ENCODE measurements around the gene ATP5F1D. TPM values are rescaled to one million over a fixed set of nuclear protein-coding genes. Genes with fewer than 3 reads are reported as not detected.

The ATP5F1D gene
- total RNA-seq, 2 donors from 2014 or later, result 40.4 to 45.1 TPM

DNA sequence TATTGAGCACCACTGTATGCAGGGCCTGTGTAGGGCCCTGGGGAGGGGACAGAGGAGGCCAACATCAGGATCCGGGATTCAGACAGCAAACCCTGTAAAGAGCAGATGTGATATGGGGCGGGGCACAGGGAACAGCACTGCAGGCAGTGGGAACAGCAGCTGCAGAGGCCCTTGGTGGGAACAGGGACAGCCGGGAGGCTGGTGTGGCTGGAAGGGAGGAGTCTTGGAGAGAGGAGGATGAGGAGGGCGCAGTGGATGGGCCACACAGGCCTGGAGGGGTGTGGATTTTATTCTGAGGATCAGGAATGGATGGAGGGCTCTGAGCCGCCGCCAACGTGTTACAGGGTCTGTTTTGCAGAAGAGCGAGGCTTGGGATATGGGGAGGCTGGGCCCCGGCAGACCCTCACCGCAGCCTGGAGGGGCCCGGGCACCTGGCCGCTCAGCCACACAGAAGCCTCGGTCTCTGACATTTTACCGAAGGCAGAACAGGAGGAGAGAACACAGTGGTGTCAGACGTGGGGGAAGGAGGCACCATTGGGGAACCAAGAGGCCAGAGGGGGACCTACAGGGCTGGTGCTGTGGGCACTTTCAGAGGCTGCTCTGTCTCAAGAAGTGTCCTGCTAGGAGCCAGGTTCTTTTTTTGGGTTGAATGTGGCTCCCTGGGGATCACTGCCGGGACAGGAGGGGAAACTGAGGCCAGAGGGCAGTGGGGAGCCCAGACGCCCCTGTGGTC lies 51.0 kb downstream of the ATP5F1D start:
- peaks cover 17% of the 10 kb centered on the region for H3K27me3 ChIP-seq (replicated peaks; ENCODE audit: insufficient read depth)

DNA sequence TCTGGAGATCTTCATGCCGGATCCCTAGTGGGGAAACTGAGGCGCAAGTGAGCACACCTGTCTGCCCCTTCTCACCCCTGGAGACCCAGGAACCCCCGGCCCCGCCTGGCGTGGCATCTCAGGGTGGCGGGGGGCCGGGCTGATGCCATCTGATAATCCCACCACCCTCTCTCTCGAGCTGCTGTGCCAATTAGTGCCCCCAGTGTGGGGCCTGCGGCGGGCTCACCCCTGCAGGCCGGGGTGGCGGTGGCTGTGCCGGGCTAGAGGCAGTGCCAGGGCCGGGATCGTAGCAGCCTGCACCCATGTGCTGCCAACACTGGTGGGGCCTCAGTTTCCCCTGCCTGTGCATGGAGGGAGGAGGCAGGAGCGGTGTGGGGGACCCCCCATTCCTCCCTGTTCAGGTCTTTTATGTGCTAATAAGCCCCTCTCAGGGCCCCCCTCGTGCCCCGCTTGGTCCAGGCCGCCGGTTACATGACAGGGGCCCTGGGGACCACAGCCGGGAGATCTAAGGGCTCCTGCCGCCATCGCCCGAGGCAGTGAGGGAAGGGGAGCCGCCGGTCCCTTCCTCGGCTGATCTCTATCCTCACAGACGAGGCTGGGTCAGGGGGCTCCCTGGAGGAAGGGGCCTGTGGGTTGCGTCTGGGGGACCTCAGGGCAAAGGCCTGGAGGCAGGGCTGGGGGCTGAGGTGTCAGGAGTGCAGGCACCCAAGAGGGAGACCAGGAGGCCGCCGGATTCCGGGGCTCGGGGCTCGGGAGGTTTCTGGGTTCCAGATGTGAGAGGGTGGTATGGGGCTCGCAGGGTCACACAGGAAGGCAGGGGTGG lies 52.4 kb downstream of the ATP5F1D start:
- Histone ChIP-seq H3K9me3 (no peaks in the 10 kb centered on the region), H3K4me3 (no peak overlapping the region), H3K27me3 (replicated peaks; ENCODE audit: insufficient read depth) (peaks cover 17% of the 10 kb centered on the region), H3K27ac (no peak overlapping the region), H3K36me3 (no peaks in the 10 kb centered on the region), H3K4me1 (ENCODE audit: control insufficient read depth in 1 of 2, low read depth in 2 of 2) (peaks cover 4 to 6% of the 10 kb centered on the region in 2 donors)
- ATAC-seq (ENCODE audit: insufficient number of reproducible peaks, low FRiP score, low read depth), result no peak
- no peak for DNase-seq (ENCODE audit: low spot score)
- TF ChIP-seq, protein P1, sequence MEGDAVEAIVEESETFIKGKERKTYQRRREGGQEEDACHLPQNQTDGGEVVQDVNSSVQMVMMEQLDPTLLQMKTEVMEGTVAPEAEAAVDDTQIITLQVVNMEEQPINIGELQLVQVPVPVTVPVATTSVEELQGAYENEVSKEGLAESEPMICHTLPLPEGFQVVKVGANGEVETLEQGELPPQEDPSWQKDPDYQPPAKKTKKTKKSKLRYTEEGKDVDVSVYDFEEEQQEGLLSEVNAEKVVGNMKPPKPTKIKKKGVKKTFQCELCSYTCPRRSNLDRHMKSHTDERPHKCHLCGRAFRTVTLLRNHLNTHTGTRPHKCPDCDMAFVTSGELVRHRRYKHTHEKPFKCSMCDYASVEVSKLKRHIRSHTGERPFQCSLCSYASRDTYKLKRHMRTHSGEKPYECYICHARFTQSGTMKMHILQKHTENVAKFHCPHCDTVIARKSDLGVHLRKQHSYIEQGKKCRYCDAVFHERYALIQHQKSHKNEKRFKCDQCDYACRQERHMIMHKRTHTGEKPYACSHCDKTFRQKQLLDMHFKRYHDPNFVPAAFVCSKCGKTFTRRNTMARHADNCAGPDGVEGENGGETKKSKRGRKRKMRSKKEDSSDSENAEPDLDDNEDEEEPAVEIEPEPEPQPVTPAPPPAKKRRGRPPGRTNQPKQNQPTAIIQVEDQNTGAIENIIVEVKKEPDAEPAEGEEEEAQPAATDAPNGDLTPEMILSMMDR (IDR thresholded peaks at IDR 0.05), result no peak

More for the DNA sequence above, 51.0 kb downstream of the ATP5F1D start:
- Histone ChIP-seq H3K4me3 (no peak overlapping the region), H3K27ac (no peak overlapping the region), H3K4me1 (ENCODE audit: control insufficient read depth in 1 of 2, low read depth in 2 of 2) (peaks cover 4 to 8% of the 10 kb centered on the region in 2 donors), H3K9me3 (no peaks in the 10 kb centered on the region), H3K36me3 (no peaks in the 10 kb centered on the region)
- TF ChIP-seq, protein P1 (IDR thresholded peaks at IDR 0.05), result no peak
- DNase-seq (ENCODE audit: low spot score) (no peak), ATAC-seq (ENCODE audit: insufficient number of reproducible peaks, low FRiP score, low read depth) (no peak)

Other genes starting within 250 kb of the ATP5F1D start
- gene GRIN3B, start 241.3 kb upstream of the ATP5F1D start, total RNA-seq, result under 1 TPM in 1 of 2 donors, not detected in 1; 0.14 TPM
- 100 to 1,000 TPM; 183 to 267 TPM for gene TMEM259, start 220.6 kb upstream of the ATP5F1D start, total RNA-seq
- gene RNU6-2, start 220.2 kb upstream of the ATP5F1D start, total RNA-seq, result not detected
- gene CNN2, start 215.1 kb upstream of the ATP5F1D start, total RNA-seq, result 100 to 1,000 TPM in 1 of 2 donors, 10 to 100 TPM in 1; 96.9 to 193 TPM
- 1 to 10 TPM; 6.0 to 7.0 TPM for gene ABCA7, start 201.6 kb upstream of the ATP5F1D start, total RNA-seq
- gene ARHGAP45, start 174.6 kb upstream of the ATP5F1D start, total RNA-seq, result 10 to 100 TPM; 37.9 to 42.6 TPM
- 100 to 1,000 TPM; 129 to 149 TPM for gene POLR2E, start 146.4 kb upstream of the ATP5F1D start, total RNA-seq
- 100 to 1,000 TPM; 259 to 441 TPM for gene GPX4, start 137.8 kb upstream of the ATP5F1D start, total RNA-seq
- gene SBNO2, start 67.5 kb upstream of the ATP5F1D start, total RNA-seq, result 100 to 1,000 TPM in 1 of 2 donors, 10 to 100 TPM in 1; 55.4 to 182 TPM
- gene STK11, start 36.0 kb upstream of the ATP5F1D start, total RNA-seq, result 10 to 100 TPM; 60.2 to 70.0 TPM
- 1 to 10 TPM in 1 of 2 donors, under 1 TPM in 1; 0.27 to 1.9 TPM for gene CBARP, start 3.7 kb upstream of the ATP5F1D start, total RNA-seq
- gene MIDN, start 6.8 kb downstream of the ATP5F1D start, total RNA-seq, result 100 to 1,000 TPM in 1 of 2 donors, 10 to 100 TPM in 1; 80.1 to 124 TPM
- 100 to 1,000 TPM; 492 to 644 TPM for gene CIRBP, start 27.6 kb downstream of the ATP5F1D start, total RNA-seq
- 10 to 100 TPM; 18.8 to 40.8 TPM for gene FAM174C, start 33.8 kb downstream of the ATP5F1D start, total RNA-seq
- not detected for gene EFNA2, start 44.1 kb downstream of the ATP5F1D start, total RNA-seq
- gene NDUFS7, start 142.2 kb downstream of the ATP5F1D start, total RNA-seq, result 100 to 1,000 TPM in 1 of 2 donors, 10 to 100 TPM in 1; 83.3 to 110 TPM
- gene GAMT, start 159.8 kb downstream of the ATP5F1D start, total RNA-seq, result 10 to 100 TPM; 27.6 to 55.1 TPM
- gene DAZAP1, start 165.8 kb downstream of the ATP5F1D start, total RNA-seq, result 10 to 100 TPM; 34.9 to 76.9 TPM
- gene RPS15, start 196.6 kb downstream of the ATP5F1D start, total RNA-seq, result 1,000 to 10,000 TPM; 1,512 to 2,119 TPM
- gene APC2, start 208.4 kb downstream of the ATP5F1D start, total RNA-seq, result under 1 TPM; 0.41 to 0.78 TPM
- gene C19orf25, start 237.5 kb downstream of the ATP5F1D start, total RNA-seq, result 10 to 100 TPM; 28.6 to 54.6 TPM
- gene PCSK4, start 248.6 kb downstream of the ATP5F1D start, total RNA-seq, result under 1 TPM; 0.56 to 0.68 TPM
- gene REEP6, start 249.4 kb downstream of the ATP5F1D start, total RNA-seq, result 1 to 10 TPM in 1 of 2 donors, under 1 TPM in 1; 0.35 to 1.6 TPM